ENCODE measurements around the gene CHCHD3.

GRCh38 chr7:133109816-133110215, 27.9 kb upstream of the CHCHD3 start:
- TF ChIP-seq CTCF (conservative IDR thresholded peaks at IDR 0.05 in 1 of 2, IDR thresholded peaks at IDR 0.05 in 1 of 2; ENCODE audit: extremely low read depth in 1 of 2, insufficient read depth in 1 of 2, low read depth in 1 of 2, low read length in 2 of 2) (no peak), EZH2 (IDR thresholded peaks at IDR 0.05; ENCODE audit: borderline replicate concordance, low read length) (no peak)
